WERI-Rb-1 (cell line): ENCODE results near the gene SDCCAG8.

ENCODE experiments used
- DNase-seq: peaks from one replicate; pipeline ENCODE4 v3.0.0-alpha.2; 2020
- H3K27ac ChIP-seq: fragments of 250-450 bp; sonication (Bioruptor Pico); 2 replicates; pipeline ENCODE4 v1.5.1; 2020; ENCODE audit warnings: mild to moderate bottlenecking, moderate library complexity
- H3K27me3 ChIP-seq: fragments of 250-450 bp; sonication (Bioruptor Pico); 2 replicates; pipeline ENCODE4 v1.5.1; 2021; ENCODE audit warnings: mild to moderate bottlenecking, low read depth, moderate library complexity; ENCODE audit not compliant: insufficient read depth, severe bottlenecking
- H3K36me3 ChIP-seq: fragments of 250-450 bp; sonication (Bioruptor Pico); 2 replicates; pipeline ENCODE4 v1.5.1; 2020; ENCODE audit warnings: mild to moderate bottlenecking, moderate library complexity
- H3K4me3 ChIP-seq: 2 replicates; pipeline ENCODE4 v1.5.1; 2011; ENCODE audit warnings: low read depth, mild to moderate bottlenecking, control low read depth, low read length
- H3K9me3 ChIP-seq: fragments of 250-450 bp; sonication (Bioruptor Pico); 2 replicates; pipeline ENCODE4 v1.5.1; 2021; ENCODE audit warnings: mild to moderate bottlenecking, moderate library complexity; ENCODE audit not compliant: severe bottlenecking
- CTCF ChIP-seq: IDR thresholded peaks from 2 replicates; pipeline ENCODE4 v1.5.1; 2011; ENCODE audit warnings: low read depth, mild to moderate bottlenecking, control low read depth, inconsistent platforms, low read length

The SDCCAG8 gene

GRCh38 chr1:243415663-243416408, 160.0 kb downstream of the SDCCAG8 start:
- no peak overlapping the region for H3K27ac ChIP-seq
- H3K27me3 ChIP-seq, result no peaks in the 10 kb centered on the region
- DNase-seq, result no peak
- H3K9me3 ChIP-seq, result no peaks in the 10 kb centered on the region
- H3K4me3 ChIP-seq, result no peak overlapping the region
- peaks cover 6% of the 10 kb centered on the region for H3K36me3 ChIP-seq
- TF ChIP-seq CTCF, result no peak

- H3K27ac ChIP-seq, result no peak overlapping the region
- TF ChIP-seq CTCF, result no peak
- H3K4me3 ChIP-seq, result no peak overlapping the region
- no peak for DNase-seq
- no peaks in the 10 kb centered on the region for H3K27me3 ChIP-seq
- peaks cover 6% of the 10 kb centered on the region for H3K36me3 ChIP-seq
- no peaks in the 10 kb centered on the region for H3K9me3 ChIP-seq
Measured at GRCh38 chr1:243416495-243416894, 160.7 kb downstream of the SDCCAG8 start.

- Histone ChIP-seq H3K36me3 (peaks cover 6% of the 10 kb centered on the region), H3K27me3 (no peaks in the 10 kb centered on the region), H3K9me3 (no peaks in the 10 kb centered on the region), H3K4me3 (no peak overlapping the region), H3K27ac (no peak overlapping the region)
- no peak for DNase-seq
- TF ChIP-seq CTCF, result no peak
Measured at GRCh38 chr1:243420016-243420945, 164.4 kb downstream of the SDCCAG8 start.

- H3K9me3 ChIP-seq, result no peaks in the 10 kb centered on the region
- peaks cover 2% of the 10 kb centered on the region for H3K36me3 ChIP-seq
- H3K27ac ChIP-seq, result no peak overlapping the region
- TF ChIP-seq CTCF, result no peak
- no peak for DNase-seq
- H3K27me3 ChIP-seq, result no peaks in the 10 kb centered on the region
- no peak overlapping the region for H3K4me3 ChIP-seq
Measured at GRCh38 chr1:243420946-243421685, 165.3 kb downstream of the SDCCAG8 start.

GRCh38 chr1:243421784-243422183, 165.9 kb downstream of the SDCCAG8 start:
- no peak for DNase-seq
- Histone ChIP-seq H3K9me3 (no peaks in the 10 kb centered on the region), H3K36me3 (peaks cover 7% of the 10 kb centered on the region), H3K4me3 (no peak overlapping the region), H3K27me3 (no peaks in the 10 kb centered on the region), H3K27ac (no peak overlapping the region)
- TF ChIP-seq CTCF, result no peak
